ENCODE measurements around the gene TRIM9. TPM values are rescaled to one million over a fixed set of nuclear protein-coding genes. Genes with fewer than 3 reads are reported as not detected.

Gene TRIM9
- total and polyA plus RNA-seq, 9 of the 15 experiments (the other 6 are each of a cell fraction or from before 2014, with no cell fraction given), result 0.03 to 0.15 (median 0.04) TPM; not detected in 4

- in situ Hi-C loops (cut with MboI) (no loop called here), intact Hi-C loops (cut with micrococcal nuclease) (no loop called here)
- ATAC-seq (no peak), DNase-seq (ENCODE audit: extremely low read depth in 1 of 4, low spot score in 3 of 4) (no peak), FAIRE-seq (no peak)
- Histone ChIP-seq H4K20me1 (replicated peaks; ENCODE audit: control insufficient read depth, insufficient read depth, low read length) (no peaks in the 10 kb centered on the region), H3K9ac (ENCODE audit: insufficient read depth in 1 of 2, low read depth in 2 of 2, low read length in 2 of 2) (no peak overlapping the region), H3K4me1 (replicated peaks in 1 of 2; ENCODE audit: control insufficient read depth in 2 of 2, insufficient read depth in 2 of 2, low read length in 2 of 2) (no peaks in the 10 kb centered on the region), H2AFZ (ENCODE audit: low read depth, low read length) (no peak overlapping the region), H3K79me2 (ENCODE audit: control insufficient read depth, insufficient read depth, low read length) (no peaks in the 10 kb centered on the region), H3K9me3 (replicated peaks; ENCODE audit: control insufficient read depth, insufficient read depth, low read depth, low read length) (no peaks in the 10 kb centered on the region), H3K27me3 (ENCODE audit: control insufficient read depth in 2 of 2, insufficient read depth in 2 of 2, low read length in 2 of 2) (peaks cover 0 to 6% of the 10 kb centered on the region in 2 experiments; a peak in 2 of 5 replicates), H3K4me2 (ENCODE audit: insufficient read depth, low read length) (no peak overlapping the region), H3K9me1 (ENCODE audit: control insufficient read depth, insufficient read depth, low read length) (no peaks in the 10 kb centered on the region), H3K27ac (ENCODE audit: extremely low read depth, low read depth, low read length) (no peak overlapping the region), H3K4me3 (no peak overlapping the region), H3K36me3 (ENCODE audit: control insufficient read depth, insufficient read depth, low read length) (no peaks in the 10 kb centered on the region)
- POLR2A ChIA-PET, result no interaction called here
- TF ChIP-seq CCAR2 (IDR thresholded peaks at IDR 0.05; ENCODE audit: low read depth, low read length) (no peak), RBM25 (IDR thresholded peaks at IDR 0.05; ENCODE audit: low read depth, low read length, severe bottlenecking) (no peak)
- BruUV-seq (replicated peaks), result no TSS peak
- WGBS (ENCODE audit: insufficient coverage, low coverage, missing lambda C conversion rate), result 2% methylated on average over 4 of the region's 4 CpGs
- CTCF ChIA-PET (ENCODE audit: low intra/inter-chr PET ratio), result no interaction called here
These were observed 76.4 kb downstream of the TRIM9 start for GRCh38 chr14:51018521-51018920.

GRCh38 chr14:51014625-51015024 is 80.3 kb downstream of the TRIM9 start:
- Histone ChIP-seq H3K9me3 (replicated peaks; ENCODE audit: control insufficient read depth, insufficient read depth, low read depth, low read length) (no peaks in the 10 kb centered on the region), H3K4me3 (no peak overlapping the region), H2AFZ (ENCODE audit: low read depth, low read length) (no peak overlapping the region), H3K27me3 (ENCODE audit: control insufficient read depth in 2 of 2, insufficient read depth in 2 of 2, low read length in 2 of 2) (no peaks in the 10 kb centered on the region; a peak in 1 of 5 replicates), H4K20me1 (replicated peaks; ENCODE audit: control insufficient read depth, insufficient read depth, low read length) (no peaks in the 10 kb centered on the region), H3K79me2 (ENCODE audit: control insufficient read depth, insufficient read depth, low read length) (no peaks in the 10 kb centered on the region), H3K9me1 (ENCODE audit: control insufficient read depth, insufficient read depth, low read length) (no peaks in the 10 kb centered on the region), H3K36me3 (ENCODE audit: control insufficient read depth, insufficient read depth, low read length) (no peaks in the 10 kb centered on the region), H3K27ac (ENCODE audit: extremely low read depth, low read depth, low read length) (no peak overlapping the region), H3K9ac (ENCODE audit: insufficient read depth in 1 of 2, low read depth in 2 of 2, low read length in 2 of 2) (no peak overlapping the region), H3K4me2 (ENCODE audit: insufficient read depth, low read length) (no peak overlapping the region), H3K4me1 (replicated peaks in 1 of 2; ENCODE audit: control insufficient read depth in 2 of 2, insufficient read depth in 2 of 2, low read length in 2 of 2) (no peaks in the 10 kb centered on the region)
- FAIRE-seq, result no peak
- no TSS peak for BruUV-seq (replicated peaks)
- in situ Hi-C loops (cut with MboI) (no loop called here), intact Hi-C loops (cut with micrococcal nuclease) (no loop called here)
- ChIA-PET CTCF (ENCODE audit: low intra/inter-chr PET ratio) (no interaction called here), POLR2A (interaction anchor here (2.6 kb wide), 1 partner anchor 11 kb away, joined by 6 read pairs; no protein-coding TSS in a partner anchor)
- WGBS (ENCODE audit: insufficient coverage, low coverage, missing lambda C conversion rate), result 3% methylated on average over 3 of the region's 3 CpGs
- ATAC-seq, result no peak
- TF ChIP-seq TCF7L2 (IDR thresholded peaks at IDR 0.05; ENCODE audit: low read depth, low read length), result no peak
- TF ChIP-seq BCOR (IDR thresholded peaks at IDR 0.05), result no peak
- TF ChIP-seq ZNF280B (CRISPR knock-in tag; IDR thresholded peaks at IDR 0.05), result no peak
- TF ChIP-seq ZNF232 (CRISPR knock-in tag; IDR thresholded peaks at IDR 0.05), result no peak
- DNase-seq (ENCODE audit: extremely low read depth in 1 of 4, low spot score in 3 of 4), result no peak

All from K562 (cell line).